HepG2 (cell line): Measurements from ENCODE around the gene SLC26A3. TPM values are rescaled to one million over a fixed set of nuclear protein-coding genes. Genes with fewer than 3 reads are reported as not detected.

ENCODE experiments used
- ATAC-seq: fragments of 200-7000 bp; cut with Tn5 transposase; 3 replicates; pipeline ENCODE4 v1.9.1; 2020; ENCODE audit warnings: mild to moderate bottlenecking, moderate library complexity
- BruUV-seq: library from RNA; stranded (reverse); fragments of 400-500 nt; replicated peaks from 2 replicates; lab custom pipeline; 2021; lab: Mats Ljungman, UMichigan
- CTCF ChIA-PET: fragments of 300-600 bp; formaldehyde crosslinking; extraction: SDS; loops from one replicate; lab custom pipeline; 2021; ENCODE audit warnings: low total read pairs, inconsistent platforms, low intra/inter-chr PET ratio; lab: Yijun Ruan, JAX
- POLR2A ChIA-PET: fragments of 350-600 bp; sonication (Branson Sonifier 250); formaldehyde crosslinking; loops from one replicate; lab custom pipeline; 2020; ENCODE audit warnings: antibody characterized with exemption, inconsistent platforms; lab: Yijun Ruan, JAX
- DNase-seq: peaks from one replicate; pipeline ENCODE4 v3.0.0-alpha.2; 2015; ENCODE audit warnings: low spot score
- FAIRE-seq: peaks from 3 replicates; lab custom pipeline; 2011; peaks lifted over from hg19 to GRCh38; lab: Jason Lieb, UNC
- H2AFZ ChIP-seq: one replicate; pipeline ENCODE4 v1.6.1; 2011; ENCODE audit warnings: low read length, inconsistent platforms
- H3K27ac ChIP-seq: fragments of 300-600 bp; 3 replicates; pipeline ENCODE4 v1.8.0; 2011; ENCODE audit warnings: mixed run types, mild to moderate bottlenecking, mixed read lengths, low read length, inconsistent platforms; ENCODE audit not compliant: insufficient read depth; ENCODE audit errors: extremely low read length
- H3K27me3 ChIP-seq, 2 experiments: fragments of 200-600 bp in 1 of 2; 2 replicates in 1 of 2; 3 replicates in 1 of 2; pipeline versions ENCODE4 v1.6.0 to v1.8.0; 2011; ENCODE audit warnings: low read length in 2 of 2, mild to moderate bottlenecking in 2 of 2, moderate library complexity in 2 of 2, inconsistent platforms in 1 of 2; ENCODE audit not compliant: insufficient read depth in 2 of 2, control insufficient read depth in 1 of 2
- H3K36me3 ChIP-seq, 2 experiments: fragments of 200-600 bp in 1 of 2; replicated peaks in 1 of 2; 2 replicates in 1 of 2; 3 replicates in 1 of 2; pipeline versions ENCODE4 v1.5.1 to v1.8.0; 2011; ENCODE audit warnings: low read length in 2 of 2, inconsistent platforms in 1 of 2; ENCODE audit not compliant: insufficient read depth in 2 of 2, control insufficient read depth in 1 of 2
- H3K4me1 ChIP-seq: 2 replicates; pipeline ENCODE4 v1.5.1; 2012; ENCODE audit warnings: low read length, inconsistent platforms; ENCODE audit not compliant: insufficient read depth
- H3K4me2 ChIP-seq: 2 replicates; pipeline ENCODE4 v1.6.0; 2011; ENCODE audit warnings: low read depth, low read length, inconsistent platforms
- H3K4me3 ChIP-seq, 3 experiments: fragments of 200-600 bp in 1 of 3; sonication (generic), shearing (Covaris generic) in 1 of 3; replicated peaks in 1 of 3; 2 replicates each; pipeline ENCODE4 v1.5.1; 2011 to 2016; ENCODE audit warnings: low read length in 3 of 3, inconsistent platforms in 2 of 3, low read depth in 2 of 3, mild to moderate bottlenecking in 2 of 3, control low read depth in 1 of 3, mixed read lengths in 1 of 3; ENCODE audit not compliant: insufficient read depth in 1 of 3
- H3K79me2 ChIP-seq: one replicate; pipeline ENCODE4 v1.6.1; 2011; ENCODE audit warnings: low read length, inconsistent platforms; ENCODE audit not compliant: insufficient read depth
- H3K9ac ChIP-seq: 2 replicates; pipeline ENCODE4 v1.6.0; 2011; ENCODE audit warnings: mild to moderate bottlenecking, low read depth, low read length, inconsistent platforms; ENCODE audit not compliant: insufficient read depth
- H3K9me3 ChIP-seq: 2 replicates; pipeline ENCODE4 v1.5.1; 2012; ENCODE audit warnings: mild to moderate bottlenecking, low read length
- H4K20me1 ChIP-seq: 2 replicates; pipeline ENCODE4 v1.6.0; 2011; ENCODE audit warnings: inconsistent platforms, mild to moderate bottlenecking, low read length, moderate library complexity; ENCODE audit not compliant: insufficient read depth
- CEBPB ChIP-seq: IDR thresholded peaks from 2 replicates; pipeline ENCODE4 v1.6.1; 2011; ENCODE audit warnings: low read depth, low read length, improper control_type of control experiment, borderline replicate concordance
- ZNF20 ChIP-seq: sonication (generic); formaldehyde crosslinking; IDR thresholded peaks from 2 replicates; pipeline ENCODE4 v1.4.0; 2020; ENCODE audit warnings: mild to moderate bottlenecking, moderate library complexity, missing genetic modification reagents
- WGBS: methylation state at CpG from one replicate; pipeline ENCODE4 v1.1.6; 2017; ENCODE audit warnings: low lambda C conversion rate; 5-methylcytosine and 5-hydroxymethylcytosine counted together
- in situ Hi-C: cut with HindIII; loops from 2 replicates; pipeline ENCODE4 v1.10.0; 2017; ENCODE audit warnings: low pct_unique_long_range_greater_than_20kb; ENCODE audit not compliant: extremely low pct_ligation_motif_present
- intact Hi-C: fragments of 100-400 bp; cut with micrococcal nuclease; formaldehyde crosslinking; loops from one replicate; pipeline ENCODE4 v1.10.0; 2022; ENCODE audit not compliant: unreplicated experiment
- polyA plus RNA-seq, 8 experiments: library from polyadenylated mRNA; depleted of rRNA in 3 of 8; stranded (reverse) in 7 of 8; unstranded in 1 of 8; fragments of >200 nt; fragmentation: Illumina TruSeq in 4 of 8; extraction: Trizol in 4 of 8; gene quantifications; 2 replicates each; pipeline versions ENCODE4 v1.2.1 to v1.2.3, GENCODE V29; 2011 to 2016; ENCODE audit warnings: low read depth in 4 of 8, missing spikeins in 1 of 8, mixed read lengths in 1 of 8; ENCODE audit not compliant: insufficient read depth in 1 of 8
- total RNA-seq, 5 experiments: library from RNA; depleted of rRNA; stranded (reverse); fragments of >200 nt; fragmentation: Illumina TruSeq; extraction: Trizol; gene quantifications; 2 replicates each; pipeline ENCODE4 v1.2.3, GENCODE V29; 2016; ENCODE audit warnings: low read depth in 1 of 5
- TF ChIP-seq, protein P1 (sequence below): conservative IDR thresholded peaks from 2 replicates; pipeline ENCODE4 v1.6.1; 2018; ENCODE audit warnings: missing genetic modification reagents
- TF ChIP-seq, protein P2 (sequence below): sonication (generic); formaldehyde crosslinking; IDR thresholded peaks from 2 replicates; pipeline ENCODE4 v1.4.0; 2020; ENCODE audit warnings: mild to moderate bottlenecking, missing genetic modification reagents
- TF ChIP-seq, protein P3 (sequence below): sonication (generic); formaldehyde crosslinking; IDR thresholded peaks from 2 replicates; pipeline ENCODE4 v1.4.0; 2020; ENCODE audit warnings: missing genetic modification reagents

Gene SLC26A3
- total and polyA plus RNA-seq, 2 of the 13 experiments (the other 11 are each of a cell fraction or from before 2014, with no cell fraction given) = 0.11 to 0.30 TPM

DNA sequence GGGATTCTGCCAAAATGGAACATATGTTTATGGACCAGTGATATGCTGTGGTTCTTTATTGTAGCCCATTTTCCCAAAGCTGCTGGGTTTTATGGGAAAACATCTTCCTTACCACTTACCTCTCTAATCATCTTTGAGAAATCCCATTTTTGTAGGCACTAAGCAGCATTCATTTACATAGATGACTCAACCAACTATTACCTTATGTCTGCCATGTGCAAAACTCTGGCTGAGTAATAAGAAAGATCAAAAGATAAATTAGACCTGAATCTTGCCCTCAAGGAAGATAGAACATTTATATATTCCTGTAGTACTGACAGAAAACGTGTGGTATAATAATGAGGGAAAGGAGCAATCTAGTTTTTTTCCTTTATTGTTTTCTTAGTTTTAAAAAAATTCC is 34.8 kb downstream of the SLC26A3 start (continued):
- TF ChIP-seq, protein P1, sequence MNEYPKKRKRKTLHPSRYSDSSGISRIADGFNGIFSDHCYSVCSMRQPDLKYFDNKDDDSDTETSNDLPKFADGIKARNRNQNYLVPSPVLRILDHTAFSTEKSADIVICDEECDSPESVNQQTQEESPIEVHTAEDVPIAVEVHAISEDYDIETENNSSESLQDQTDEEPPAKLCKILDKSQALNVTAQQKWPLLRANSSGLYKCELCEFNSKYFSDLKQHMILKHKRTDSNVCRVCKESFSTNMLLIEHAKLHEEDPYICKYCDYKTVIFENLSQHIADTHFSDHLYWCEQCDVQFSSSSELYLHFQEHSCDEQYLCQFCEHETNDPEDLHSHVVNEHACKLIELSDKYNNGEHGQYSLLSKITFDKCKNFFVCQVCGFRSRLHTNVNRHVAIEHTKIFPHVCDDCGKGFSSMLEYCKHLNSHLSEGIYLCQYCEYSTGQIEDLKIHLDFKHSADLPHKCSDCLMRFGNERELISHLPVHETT = no peak
- no peak for TF ChIP-seq ZNF20
- TF ChIP-seq, protein P2, sequence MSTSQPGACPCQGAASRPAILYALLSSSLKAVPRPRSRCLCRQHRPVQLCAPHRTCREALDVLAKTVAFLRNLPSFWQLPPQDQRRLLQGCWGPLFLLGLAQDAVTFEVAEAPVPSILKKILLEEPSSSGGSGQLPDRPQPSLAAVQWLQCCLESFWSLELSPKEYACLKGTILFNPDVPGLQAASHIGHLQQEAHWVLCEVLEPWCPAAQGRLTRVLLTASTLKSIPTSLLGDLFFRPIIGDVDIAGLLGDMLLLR (CRISPR knock-in tag) = no peak

DNA sequence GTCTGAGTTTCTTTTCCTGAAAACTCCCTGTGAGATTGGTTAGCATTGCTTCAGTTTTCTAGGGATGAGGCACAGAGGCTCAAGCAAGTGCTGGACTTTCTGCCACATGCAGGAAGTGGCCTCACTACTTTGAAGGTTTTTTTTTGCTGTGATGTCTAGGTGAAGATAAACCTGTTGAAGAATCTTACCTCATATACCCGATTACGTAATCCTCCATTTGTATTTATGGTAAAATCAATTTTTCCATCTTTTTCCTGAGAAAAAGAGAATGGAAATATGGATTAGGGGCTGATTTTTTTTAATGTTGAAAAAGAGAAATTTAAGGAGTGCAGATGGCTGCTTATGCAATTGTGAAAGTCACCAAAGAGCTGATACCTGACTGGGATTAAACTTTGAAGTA is 35.6 kb downstream of the SLC26A3 start:
- DNase-seq (no peak), FAIRE-seq (no peak), ATAC-seq (no peak)
- in situ Hi-C loops = no loop called here
- intact Hi-C loops = no loop called here
- POLR2A ChIA-PET = no interaction called here
- H3K27ac ChIP-seq = no peak overlapping the region
- no peaks in the 10 kb centered on the region for H3K36me3 ChIP-seq
- H3K79me2 ChIP-seq = no peaks in the 10 kb centered on the region
- peak; percentile 69 for TF ChIP-seq CEBPB
- TF ChIP-seq, protein P3, sequence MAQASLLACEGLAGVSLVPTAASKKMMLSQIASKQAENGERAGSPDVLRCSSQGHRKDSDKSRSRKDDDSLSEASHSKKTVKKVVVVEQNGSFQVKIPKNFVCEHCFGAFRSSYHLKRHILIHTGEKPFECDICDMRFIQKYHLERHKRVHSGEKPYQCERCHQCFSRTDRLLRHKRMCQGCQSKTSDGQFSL (CRISPR knock-in tag) = no peak
- no peaks in the 10 kb centered on the region for H4K20me1 ChIP-seq
- H3K4me3 ChIP-seq = no peak overlapping the region
- H3K4me1 ChIP-seq = 0 out of 2 replicates have a peak, but pooled peaks cover 6% of the 10 kb centered on the region
- no peaks in the 10 kb centered on the region for H3K9me3 ChIP-seq
- 56% methylated on average over 2 of the region's 2 CpGs for WGBS
- BruUV-seq = no TSS peak
- CTCF ChIA-PET = no interaction called here
- H3K9ac ChIP-seq = no peak overlapping the region
- H3K4me2 ChIP-seq = no peak overlapping the region
- H2AFZ ChIP-seq = no peak overlapping the region
- no peaks in the 10 kb centered on the region for H3K27me3 ChIP-seq
